ENCODE results near the gene RPS25.

Gene RPS25

GRCh38 chr11:119057000-119057769 lies 39.0 kb upstream of the RPS25 start, which contains the start of gene HYOU1:
HYOU1 (minus strand) TSS chr11:119057205; CDS start chr11:119056160, 1,045 bp downstream.
- peak within 1 kb of the TSS; percentile 88 to 99 for H3K4me3 ChIP-seq
- TF ChIP-seq CTCF (IDR thresholded peaks at IDR 0.05), result peak in 1 of 2 experiments; percentile 14
- H3K27me3 ChIP-seq, result no peaks in the 10 kb centered on the region
- H3K9me3 ChIP-seq, result no peaks in the 10 kb centered on the region
- intact Hi-C loops (cut with DNase I; ENCODE audit: low total_unique reads), result no loop called here
- peaks cover 13 to 31% (median 14%) of the 10 kb centered on the region in 3 donors for H3K36me3 ChIP-seq
- peaks cover 0 to 23% (median 21%) of the 10 kb centered on the region in 4 donors for H3K4me1 ChIP-seq
- H3K27ac ChIP-seq, result peak within 1 kb of the TSS; percentile 87 to 93
- DNase-seq, result peak; percentile 99

- DNase-seq, result no peak
- H3K9me3 ChIP-seq, result no peaks in the 10 kb centered on the region
- H3K4me3 ChIP-seq, result peak overlapping the region; percentile 88 to 99
- intact Hi-C loops (cut with DNase I; ENCODE audit: low total_unique reads), result no loop called here
- peak overlapping the region; percentile 87 to 89 for H3K27ac ChIP-seq
- peaks cover 0 to 23% (median 21%) of the 10 kb centered on the region in 4 donors for H3K4me1 ChIP-seq
- H3K27me3 ChIP-seq, result no peaks in the 10 kb centered on the region
- TF ChIP-seq CTCF (IDR thresholded peaks at IDR 0.05), result no peak
- H3K36me3 ChIP-seq, result peaks cover 20 to 37% (median 20%) of the 10 kb centered on the region in 3 donors
These were observed 38.4 kb upstream of the RPS25 start for GRCh38 chr11:119056421-119056999.

- Histone ChIP-seq H3K4me3 (peak overlapping the region; percentile 88 to 99), H3K27me3 (no peaks in the 10 kb centered on the region), H3K9me3 (no peaks in the 10 kb centered on the region), H3K27ac (peak overlapping the region; percentile 87 to 89), H3K36me3 (peaks cover 26 to 43% (median 26%) of the 10 kb centered on the region in 3 donors), H3K4me1 (peaks cover 0 to 23% (median 21%) of the 10 kb centered on the region in 4 donors)
- no peak for DNase-seq
- intact Hi-C loops (cut with DNase I; ENCODE audit: low total_unique reads), result loop anchor here (1.0 kb wide), 1 partner anchor 38 kb away; the partner anchor contains the start of genes RPS25 and TRAPPC4
- TF ChIP-seq CTCF (IDR thresholded peaks at IDR 0.05), result no peak
These were observed 37.8 kb upstream of the RPS25 start for GRCh38 chr11:119055901-119056300.

GRCh38 chr11:119054418-119054817 lies 36.3 kb upstream of the RPS25 start:
- H3K4me3 ChIP-seq, result no peak overlapping the region
- H3K27ac ChIP-seq, result no peak overlapping the region
- peaks cover 40 to 58% (median 41%) of the 10 kb centered on the region in 3 donors for H3K36me3 ChIP-seq
- H3K4me1 ChIP-seq, result peaks cover 0 to 23% (median 21%) of the 10 kb centered on the region in 4 donors
- intact Hi-C loops (cut with DNase I; ENCODE audit: low total_unique reads), result no loop called here
- H3K9me3 ChIP-seq, result no peaks in the 10 kb centered on the region
- TF ChIP-seq CTCF (IDR thresholded peaks at IDR 0.05), result no peak
- H3K27me3 ChIP-seq, result no peaks in the 10 kb centered on the region
- no peak for DNase-seq

GRCh38 chr11:119052163-119052814 lies 34.1 kb upstream of the RPS25 start:
- Histone ChIP-seq H3K36me3 (peaks cover 61 to 80% (median 62%) of the 10 kb centered on the region in 3 donors), H3K27ac (no peak overlapping the region), H3K27me3 (no peaks in the 10 kb centered on the region), H3K4me3 (no peak overlapping the region), H3K9me3 (no peaks in the 10 kb centered on the region), H3K4me1 (peaks cover 0 to 15% (median 13%) of the 10 kb centered on the region in 4 donors)
- TF ChIP-seq CTCF (IDR thresholded peaks at IDR 0.05), result no peak
- DNase-seq, result no peak
- intact Hi-C loops (cut with DNase I; ENCODE audit: low total_unique reads), result no loop called here

Data from tibial artery (tissue), 4 donors.